ENCODE results near the gene CSNK1G1.
"Not testable (repeated sequence)": the region's sequence is repeated elsewhere in the genome, so short reads cannot be mapped to it uniquely, and the experiment has no call there.

The CSNK1G1 gene

GRCh38 chr15:64343841-64344240, 12.1 kb downstream of the CSNK1G1 start:
- in situ Hi-C loops (cut with HindIII; ENCODE audit: low pct_unique_long_range_greater_than_20kb, low sequenced_read_pairs), result no loop called here
- no peak for DNase-seq (ENCODE audit: low read depth in 1 of 2, low spot score in 1 of 2)
- no peak for TF ChIP-seq JUND (IDR thresholded peaks at IDR 0.05; ENCODE audit: low read depth)

- no peak for TF ChIP-seq JUND (IDR thresholded peaks at IDR 0.05; ENCODE audit: low read depth)
- in situ Hi-C loops (cut with HindIII; ENCODE audit: low pct_unique_long_range_greater_than_20kb, low sequenced_read_pairs), result no loop called here
- no peak for DNase-seq (ENCODE audit: low read depth in 1 of 2, low spot score in 1 of 2)
Measured at GRCh38 chr15:64343222-64343621, 12.8 kb downstream of the CSNK1G1 start.

- TF ChIP-seq JUND (IDR thresholded peaks at IDR 0.05; ENCODE audit: low read depth), result no peak
- in situ Hi-C loops (cut with HindIII; ENCODE audit: low pct_unique_long_range_greater_than_20kb, low sequenced_read_pairs), result no loop called here
- DNase-seq (ENCODE audit: low read depth in 1 of 2, low spot score in 1 of 2), result no peak
Measured at GRCh38 chr15:64341961-64342360, 14.0 kb downstream of the CSNK1G1 start.

- no peak for TF ChIP-seq JUND (IDR thresholded peaks at IDR 0.05; ENCODE audit: low read depth)
- in situ Hi-C loops (cut with HindIII; ENCODE audit: low pct_unique_long_range_greater_than_20kb, low sequenced_read_pairs), result no loop called here
- no peak for DNase-seq (ENCODE audit: low read depth in 1 of 2, low spot score in 1 of 2)
Measured at GRCh38 chr15:64340355-64340754, 15.6 kb downstream of the CSNK1G1 start.

- DNase-seq (ENCODE audit: low read depth in 1 of 2, low spot score in 1 of 2), result no peak
- TF ChIP-seq JUND (IDR thresholded peaks at IDR 0.05; ENCODE audit: low read depth), result no peak
- in situ Hi-C loops (cut with HindIII; ENCODE audit: low pct_unique_long_range_greater_than_20kb, low sequenced_read_pairs), result no loop called here
Measured at GRCh38 chr15:64337761-64338160, 18.2 kb downstream of the CSNK1G1 start.

- DNase-seq (ENCODE audit: low read depth in 1 of 2, low spot score in 1 of 2), result peak in 1 of 2 experiments; percentile 72
- in situ Hi-C loops (cut with HindIII; ENCODE audit: low pct_unique_long_range_greater_than_20kb, low sequenced_read_pairs), result no loop called here
- no peak for TF ChIP-seq JUND (IDR thresholded peaks at IDR 0.05; ENCODE audit: low read depth)
Measured at GRCh38 chr15:64333986-64334929, 21.7 kb downstream of the CSNK1G1 start.

- no peak for DNase-seq (ENCODE audit: low read depth in 1 of 2, low spot score in 1 of 2)
- no peak for TF ChIP-seq JUND (IDR thresholded peaks at IDR 0.05; ENCODE audit: low read depth)
- in situ Hi-C loops (cut with HindIII; ENCODE audit: low pct_unique_long_range_greater_than_20kb, low sequenced_read_pairs), result no loop called here
Measured at GRCh38 chr15:64333516-64333915, 22.5 kb downstream of the CSNK1G1 start.

- DNase-seq (ENCODE audit: low read depth in 1 of 2, low spot score in 1 of 2); in situ Hi-C loops (cut with HindIII; ENCODE audit: low pct_unique_long_range_greater_than_20kb, low sequenced_read_pairs): not testable (repeated sequence)
Measured at GRCh38 chr15:64331668-64332067, 24.3 kb downstream of the CSNK1G1 start.

- in situ Hi-C loops (cut with HindIII; ENCODE audit: low pct_unique_long_range_greater_than_20kb, low sequenced_read_pairs); DNase-seq (ENCODE audit: low read depth in 1 of 2, low spot score in 1 of 2): not testable (repeated sequence)
Measured at GRCh38 chr15:64326975-64327374, 29.0 kb downstream of the CSNK1G1 start.

GRCh38 chr15:64326458-64326857, 29.5 kb downstream of the CSNK1G1 start:
- DNase-seq (ENCODE audit: low read depth in 1 of 2, low spot score in 1 of 2); in situ Hi-C loops (cut with HindIII; ENCODE audit: low pct_unique_long_range_greater_than_20kb, low sequenced_read_pairs): not testable (repeated sequence)

GRCh38 chr15:64324165-64324877, 31.7 kb downstream of the CSNK1G1 start:
- in situ Hi-C loops (cut with HindIII; ENCODE audit: low pct_unique_long_range_greater_than_20kb, low sequenced_read_pairs), result no loop called here
- DNase-seq (ENCODE audit: low read depth in 1 of 2, low spot score in 1 of 2), result no peak
- no peak for TF ChIP-seq JUND (IDR thresholded peaks at IDR 0.05; ENCODE audit: low read depth)

- in situ Hi-C loops (cut with HindIII; ENCODE audit: low pct_unique_long_range_greater_than_20kb, low sequenced_read_pairs), result no loop called here
- no peak for TF ChIP-seq JUND (IDR thresholded peaks at IDR 0.05; ENCODE audit: low read depth)
Measured at GRCh38 chr15:64315216-64315615, 40.8 kb downstream of the CSNK1G1 start.

GRCh38 chr15:64314456-64314855, 41.5 kb downstream of the CSNK1G1 start:
- DNase-seq (ENCODE audit: low read depth in 1 of 2, low spot score in 1 of 2), result no peak
- in situ Hi-C loops (cut with HindIII; ENCODE audit: low pct_unique_long_range_greater_than_20kb, low sequenced_read_pairs), result no loop called here

More at GRCh38 chr15:64315216-64315615, 40.8 kb downstream of the CSNK1G1 start:
- DNase-seq (ENCODE audit: low read depth in 1 of 2, low spot score in 1 of 2), result peak in 1 of 2 experiments; percentile 30

More at GRCh38 chr15:64314456-64314855, 41.5 kb downstream of the CSNK1G1 start:
- no peak for TF ChIP-seq JUND (IDR thresholded peaks at IDR 0.05; ENCODE audit: low read depth)

Data from T47D (cell line).